Inflammatory macrophage treated with lipopolysaccharide for 1 hour (primary cell): ENCODE data around the gene PIP4K2A.
"Not testable (repeated sequence)": the region's sequence is repeated elsewhere in the genome, so short reads cannot be mapped to it uniquely, and the experiment has no call there.

Experiments
- DNase-seq, 2 donors: peaks; one replicate each; pipeline ENCODE4 v3.0.0-alpha.2; 2020 to 2022

PIP4K2A gene

DNA sequence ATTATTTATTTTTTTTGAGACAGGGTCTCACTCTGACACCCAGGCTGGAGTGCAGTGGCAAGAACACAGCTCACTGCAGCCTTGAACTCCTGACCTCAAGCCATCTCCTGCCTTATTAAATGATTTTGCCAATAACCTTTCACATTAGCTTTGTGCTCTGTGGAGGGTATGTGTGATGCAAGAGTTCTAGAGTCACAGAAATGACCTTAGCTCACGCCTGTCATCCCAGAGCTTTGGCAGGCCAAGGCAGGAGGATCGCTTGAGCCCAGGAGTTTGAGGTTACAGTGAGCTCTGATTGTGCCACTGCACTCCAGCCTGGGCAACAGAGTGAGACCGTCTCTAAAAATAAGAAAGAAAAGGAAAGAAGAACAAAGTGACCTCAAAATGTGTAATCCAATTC lies 4.3 kb upstream of the PIP4K2A start:
- DNase-seq, result not testable (repeated sequence)

DNA sequence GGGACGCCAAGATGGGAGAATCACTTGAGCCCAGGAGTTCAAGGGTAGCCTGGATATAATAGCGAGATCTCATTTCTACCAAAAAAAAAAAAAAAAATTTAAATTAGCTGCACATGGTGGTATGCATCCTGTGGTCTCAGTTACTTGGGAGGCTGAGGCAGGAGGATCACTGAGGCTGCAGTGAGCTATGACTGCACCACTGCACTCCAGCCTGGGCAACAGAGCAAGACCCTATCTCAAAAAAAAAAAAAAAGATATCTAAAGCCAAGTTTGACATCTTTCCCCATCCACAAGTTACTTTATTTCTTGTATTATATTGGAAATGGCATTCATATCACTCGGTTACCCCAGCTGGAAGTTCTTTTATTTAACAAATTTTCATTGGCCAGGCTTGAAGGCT lies 3.4 kb upstream of the PIP4K2A start:
- no peak for DNase-seq

DNA sequence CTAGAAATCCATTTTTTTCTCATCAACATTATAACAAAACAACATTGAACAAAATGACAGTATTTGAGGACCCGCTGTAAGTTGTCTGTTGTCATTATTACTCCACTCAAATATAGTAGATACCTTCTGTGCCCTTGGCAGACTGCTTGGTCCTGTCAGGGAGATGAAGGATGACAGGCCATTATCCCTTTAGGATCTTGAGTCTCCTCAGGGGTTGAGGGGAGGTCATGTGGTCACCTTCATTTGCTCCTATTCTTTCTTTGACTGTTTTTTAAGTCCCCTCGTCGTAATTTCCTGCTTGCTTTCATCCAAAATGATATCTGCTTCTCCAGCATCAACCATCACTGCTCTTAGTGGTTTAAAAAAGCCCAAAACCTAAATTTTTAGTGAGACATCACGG lies 2.6 kb upstream of the PIP4K2A start:
- no peak for DNase-seq

- DNase-seq, result no peak
Measured at GRCh38 chr10:22715290-22715625, 880 bp upstream of the PIP4K2A start.

GRCh38 chr10:22713853-22714478 lies 412 bp downstream of the PIP4K2A start:
- DNase-seq, result no peak

DNA sequence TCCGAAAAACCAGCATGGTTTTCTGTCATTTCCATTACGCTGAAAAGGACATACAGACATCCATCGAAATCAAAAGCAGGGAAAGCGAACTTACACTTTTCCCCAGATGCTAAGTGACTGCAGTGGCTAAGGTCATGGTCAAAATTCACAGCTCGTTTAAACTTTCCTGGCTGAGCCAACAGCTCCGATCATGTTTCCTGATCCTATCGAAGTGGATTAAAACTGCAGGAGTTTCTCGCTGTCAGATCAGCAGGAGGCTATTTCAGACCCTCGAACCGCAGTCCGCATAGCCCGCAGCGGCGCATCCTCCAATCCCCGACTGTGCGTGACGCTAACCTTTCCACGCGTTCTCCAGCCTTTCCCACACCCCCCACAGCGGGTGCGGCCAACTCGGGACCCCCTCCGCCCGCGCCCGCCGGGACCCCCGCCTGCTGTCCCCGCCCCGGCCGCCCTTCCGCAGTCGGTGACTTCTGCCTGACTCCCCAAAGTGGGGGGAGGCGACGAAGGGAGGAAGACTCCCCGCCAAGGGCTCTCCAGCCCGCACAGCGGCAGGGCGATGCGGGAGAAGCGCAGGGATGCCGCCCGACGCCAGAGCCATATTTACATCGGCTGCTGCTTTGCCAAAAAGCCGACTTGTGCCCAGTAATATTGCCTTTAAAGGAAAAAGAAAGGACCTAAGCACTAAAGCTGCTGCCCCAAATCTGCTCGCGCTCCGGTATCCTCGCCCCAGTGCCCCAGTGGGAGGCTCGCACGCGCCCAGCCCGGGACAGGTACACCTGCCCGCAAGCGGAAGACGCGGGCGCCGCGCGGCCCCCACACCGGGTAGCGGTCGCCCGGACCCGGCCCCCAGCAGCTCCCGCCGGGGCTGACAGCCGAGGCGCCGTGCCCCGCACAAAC lies 1.2 kb downstream of the PIP4K2A start:
- DNase-seq, result peak in 1 of 2 donors; percentile 33

- DNase-seq, result no peak
Measured at GRCh38 chr10:22712211-22712955, 2.0 kb downstream of the PIP4K2A start.

- no peak for DNase-seq
Measured at GRCh38 chr10:22711373-22711772, 3.0 kb downstream of the PIP4K2A start.

DNA sequence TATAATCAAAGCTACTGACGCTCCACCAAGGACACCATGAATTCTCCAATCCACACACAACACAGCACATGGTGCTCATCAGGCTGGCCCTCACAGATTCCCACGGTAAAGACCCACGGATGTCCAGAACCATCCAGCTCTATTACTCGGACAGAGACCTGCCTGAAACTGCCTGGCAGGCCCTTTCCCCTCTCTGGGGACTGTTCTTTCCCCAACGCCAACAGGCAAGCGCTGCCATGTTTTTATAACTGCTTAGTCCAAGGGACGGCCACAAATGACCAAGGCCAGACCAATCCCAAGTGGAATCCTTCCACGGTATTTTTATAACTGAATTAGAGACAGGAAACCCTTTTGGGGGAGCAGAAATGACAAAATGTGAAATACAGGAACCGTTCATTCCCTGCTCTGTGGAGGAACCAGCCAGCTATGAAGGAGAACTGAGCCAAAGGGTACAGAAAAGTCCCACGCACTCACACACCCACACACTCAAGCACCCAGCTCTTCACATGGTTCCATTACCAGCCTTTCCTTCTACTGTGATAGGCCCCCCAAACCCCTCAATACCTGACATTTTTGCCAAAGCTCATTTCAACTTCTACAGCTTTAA lies 4.1 kb downstream of the PIP4K2A start:
- peak; percentile 77 to 81 for DNase-seq

DNA sequence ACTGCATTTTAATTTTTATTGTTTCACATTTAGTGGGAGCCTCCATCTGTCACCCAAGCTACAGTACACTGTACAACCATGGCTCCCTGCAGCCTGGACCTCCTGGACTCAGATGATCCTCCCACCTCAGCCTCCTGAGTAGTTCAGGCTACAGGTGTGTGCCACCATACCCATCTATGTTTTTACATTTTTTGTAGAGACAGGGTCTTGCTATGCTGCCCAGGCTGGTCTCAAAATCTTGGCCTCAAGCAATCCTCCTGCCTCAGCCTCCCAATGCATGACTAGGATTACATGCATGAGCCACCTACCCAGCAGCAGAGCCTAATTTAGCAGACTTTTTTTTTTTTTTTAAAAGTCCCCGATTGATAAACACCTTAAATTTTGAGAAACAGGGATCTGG lies 5.6 kb downstream of the PIP4K2A start:
- DNase-seq, result no peak

DNA sequence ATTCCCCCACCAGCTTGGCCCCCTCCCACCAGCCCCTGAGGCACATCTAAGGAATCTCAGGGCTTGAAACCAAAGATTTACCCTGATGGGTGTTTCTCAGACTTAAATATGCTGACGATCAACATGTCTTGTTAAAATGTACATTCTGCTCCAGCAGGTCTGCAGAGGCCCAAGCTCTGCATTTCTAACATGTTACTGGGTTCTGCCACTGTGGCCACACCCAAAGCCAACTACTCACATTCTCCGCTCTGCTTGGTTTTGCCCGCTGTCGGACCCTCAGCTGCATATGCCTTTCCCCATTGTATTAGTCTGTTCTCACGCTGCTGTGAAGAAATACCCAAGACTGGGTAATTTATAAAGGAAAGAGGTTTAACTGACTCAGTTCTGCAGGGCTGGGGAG lies 8.9 kb downstream of the PIP4K2A start:
- no peak for DNase-seq

DNA sequence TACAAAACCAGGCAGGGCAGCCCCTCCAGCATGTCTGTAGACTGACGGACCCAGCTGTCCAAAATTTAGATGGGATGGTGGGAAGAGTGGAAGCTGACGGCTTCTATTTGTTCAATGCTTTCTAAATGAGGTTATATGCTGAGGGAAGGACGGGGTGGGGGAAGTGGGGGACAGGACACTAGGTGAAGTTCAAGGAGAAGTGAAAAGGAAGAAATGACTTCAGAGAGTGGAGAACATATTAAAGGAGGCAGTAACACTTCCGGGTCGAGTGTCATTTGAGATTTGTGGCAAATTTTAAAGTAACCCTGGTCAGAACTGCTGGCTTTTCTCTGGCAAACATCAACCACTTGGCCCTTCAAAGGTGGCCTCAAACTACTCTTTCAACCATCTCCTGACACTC lies 9.4 kb downstream of the PIP4K2A start:
- no peak for DNase-seq

GRCh38 chr10:22704471-22704911 lies 9.9 kb downstream of the PIP4K2A start:
- DNase-seq, result peak in 1 of 2 donors; percentile 41

DNA sequence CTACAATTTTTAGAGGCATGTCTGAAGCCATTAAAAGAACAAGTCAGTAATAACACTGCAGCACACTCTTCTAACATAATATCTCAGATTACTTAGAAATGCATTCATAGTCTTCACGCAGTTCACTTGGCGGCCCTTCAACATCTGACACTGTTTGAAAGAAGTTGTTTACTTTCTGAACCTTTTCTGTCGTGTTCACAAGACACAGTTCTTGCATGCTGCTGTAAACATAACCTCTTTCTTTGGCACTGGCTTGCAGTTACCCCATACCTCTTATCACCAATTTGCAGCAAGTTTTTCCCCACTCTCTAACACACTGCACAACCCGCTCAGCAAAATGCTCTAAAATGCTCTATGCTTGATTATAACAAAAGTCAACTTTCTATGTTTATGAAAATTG lies 12.0 kb downstream of the PIP4K2A start:
- no peak for DNase-seq

DNA sequence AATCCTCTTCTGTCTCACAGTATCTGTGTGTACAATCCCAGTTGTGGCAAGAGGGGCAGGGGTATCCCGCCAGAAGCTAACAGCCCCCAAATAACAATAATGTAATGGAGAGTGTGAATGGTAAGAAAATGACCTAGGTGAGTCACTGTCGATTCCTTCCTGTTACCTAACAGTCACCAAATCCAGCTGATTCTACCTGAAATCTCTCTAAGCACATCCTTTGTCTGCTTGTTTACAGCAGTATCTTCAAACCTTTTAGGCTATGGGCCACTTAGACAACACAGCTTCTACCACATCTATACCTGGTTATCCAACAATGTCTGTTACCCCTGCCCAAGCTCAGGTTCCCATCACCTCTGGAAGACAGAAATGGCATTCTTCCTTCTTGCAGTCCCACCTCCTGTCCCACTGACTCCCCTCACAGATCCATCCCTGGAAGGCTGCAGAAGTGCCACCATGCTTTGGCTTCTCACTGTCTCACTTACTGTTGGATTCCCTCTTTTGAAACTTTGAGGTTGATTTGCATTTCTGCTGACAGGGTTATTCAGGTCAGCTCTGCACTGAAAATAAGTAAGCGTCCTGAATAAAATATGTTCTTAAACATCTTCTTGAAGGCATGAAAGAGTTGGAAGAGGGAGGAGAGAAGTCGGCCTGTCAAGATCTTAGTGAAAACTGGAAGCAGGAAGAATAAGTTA lies 13.1 kb downstream of the PIP4K2A start:
- no peak for DNase-seq

GRCh38 chr10:22700489-22700888 lies 13.9 kb downstream of the PIP4K2A start:
- no peak for DNase-seq

DNA sequence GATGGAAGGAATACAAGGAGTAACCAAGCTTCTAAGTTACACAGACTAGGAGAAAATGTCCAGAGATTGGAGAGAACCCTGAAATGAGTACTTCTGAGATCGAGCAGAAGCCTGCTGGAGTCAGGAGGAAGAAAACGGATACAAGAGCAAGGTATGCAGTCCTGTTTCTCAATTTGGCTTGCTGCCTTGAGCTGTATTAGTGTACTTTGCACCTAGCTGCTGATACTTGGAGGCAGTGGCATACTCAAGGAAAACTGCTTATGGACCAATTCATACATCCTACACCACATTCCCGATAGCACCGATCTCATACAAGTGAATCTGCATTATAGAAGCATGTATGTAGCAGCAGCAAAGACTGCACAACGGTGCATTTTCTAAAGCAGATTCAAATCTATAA lies 14.4 kb downstream of the PIP4K2A start:
- DNase-seq, result no peak

- no peak for DNase-seq
Measured at GRCh38 chr10:22698941-22699440, 15.4 kb downstream of the PIP4K2A start.

DNA sequence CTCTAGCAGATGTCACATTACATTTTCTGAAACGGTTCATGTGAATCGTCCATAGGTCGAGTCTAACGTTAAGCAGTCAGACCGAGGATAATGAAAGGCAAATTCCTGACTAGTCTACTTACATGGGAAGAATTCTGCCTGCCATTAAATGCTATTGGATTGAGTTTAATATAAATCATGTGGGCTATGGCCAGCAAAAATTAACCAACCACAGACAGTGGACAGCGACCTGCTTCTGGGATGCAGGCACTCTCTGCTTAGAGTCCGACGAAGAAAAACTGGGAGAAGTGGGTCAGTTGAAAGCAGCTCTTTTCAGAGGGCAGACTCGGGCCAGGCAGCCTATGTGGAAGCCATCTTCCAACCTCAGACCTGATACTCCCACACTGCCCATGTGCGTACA lies 16.6 kb downstream of the PIP4K2A start:
- DNase-seq, result no peak

DNA sequence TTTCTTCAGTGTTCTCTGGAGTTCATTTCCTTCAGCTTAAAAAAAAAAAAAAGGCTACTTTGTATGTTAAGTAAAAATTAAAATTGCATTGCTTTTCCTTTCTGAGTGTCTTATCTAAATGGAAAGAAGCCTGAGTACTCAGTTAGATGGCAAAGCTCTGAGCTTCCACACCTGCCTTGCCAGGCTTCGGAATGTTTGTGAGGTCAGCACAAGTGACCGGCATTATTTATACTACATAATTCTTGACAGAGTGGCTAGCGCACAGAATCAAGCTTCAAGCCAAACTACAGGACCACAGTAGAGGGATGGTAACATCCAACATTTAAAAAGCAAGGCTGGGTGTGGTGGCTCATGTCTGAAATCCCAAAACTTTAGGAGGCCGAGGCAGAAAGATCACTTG lies 17.3 kb downstream of the PIP4K2A start:
- DNase-seq, result no peak

DNA sequence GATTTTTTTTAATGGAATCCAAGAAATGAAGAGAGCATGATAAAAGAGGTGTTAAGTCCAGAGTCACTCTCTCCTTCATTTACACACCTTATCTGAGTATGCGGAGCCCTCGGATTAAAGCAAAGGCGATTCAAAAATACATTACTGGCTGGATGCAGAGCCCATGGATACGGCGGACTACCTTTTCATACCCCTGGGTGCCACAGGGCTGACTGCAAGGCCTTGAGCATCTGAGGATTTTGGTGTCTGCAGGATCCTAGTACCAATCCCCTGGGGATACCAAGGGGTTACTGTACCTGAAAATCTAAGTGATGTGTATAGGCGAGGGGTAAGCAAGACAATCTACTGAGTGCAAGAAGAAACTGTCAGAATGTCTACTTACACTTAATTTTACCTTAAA lies 20.5 kb downstream of the PIP4K2A start:
- no peak for DNase-seq

DNA sequence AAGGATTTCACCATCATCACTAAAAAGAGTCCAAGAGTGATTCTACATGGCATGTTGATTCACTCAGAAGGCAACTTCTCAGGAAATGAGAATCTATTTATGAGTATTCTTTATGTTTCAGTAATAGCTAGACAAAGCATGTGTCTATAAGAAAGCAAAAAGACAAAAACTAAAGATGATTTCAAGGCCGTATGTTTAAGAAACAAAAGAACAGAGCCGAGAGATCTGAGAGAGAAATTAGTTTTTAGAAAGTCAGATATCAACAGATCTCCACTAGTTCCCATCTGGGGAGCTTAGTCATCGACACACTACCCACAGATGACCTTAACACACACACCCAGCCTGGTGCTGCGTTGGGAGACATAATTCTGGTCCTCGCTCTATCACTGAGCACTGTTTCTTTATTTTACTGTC lies 21.0 kb downstream of the PIP4K2A start:
- peak; percentile 62 to 69 for DNase-seq
